NCI-H2029 treated with DMSO at 0.1 percent for 48 hours (cell line): Measurements from ENCODE around the gene SYPL1.
A peak's percentile ranks its signal among the peaks of the same experiment; 100 is the strongest.

ENCODE experiments used
- DNase-seq: peaks from one replicate; lab custom pipeline; 2025; lab: John Stamatoyannopoulos, UW

The SYPL1 gene

DNA sequence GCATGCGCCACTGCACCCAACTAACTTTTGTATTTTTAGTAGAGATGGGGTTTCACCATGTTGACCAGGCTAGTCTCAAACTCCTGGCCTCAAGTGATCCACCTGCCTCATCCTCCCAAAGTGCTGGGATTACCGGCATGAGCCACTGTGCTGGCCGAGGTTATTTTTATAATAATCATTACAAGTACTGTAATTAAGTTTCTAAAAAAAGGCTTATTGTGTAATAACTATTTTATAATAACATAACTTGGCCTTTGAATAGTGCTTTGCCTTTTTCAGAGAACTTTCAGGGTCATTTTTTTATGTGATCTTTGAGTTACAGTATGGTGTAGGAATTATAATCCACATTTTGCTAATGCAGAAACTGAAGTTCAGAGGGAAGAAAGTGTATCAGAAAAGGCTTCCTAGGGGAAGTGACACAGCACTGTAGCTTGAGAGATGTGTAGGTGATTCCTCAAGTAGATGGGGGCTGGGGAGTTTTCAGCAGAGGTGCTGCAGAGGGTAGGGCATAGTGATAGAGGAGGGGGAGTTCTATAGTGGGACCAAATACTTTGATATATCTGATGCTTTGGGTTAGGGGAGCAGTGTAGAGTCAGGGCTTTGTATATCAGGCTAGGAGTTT is 9.2 kb upstream of the SYPL1 start:
- no peak for DNase-seq

DNA sequence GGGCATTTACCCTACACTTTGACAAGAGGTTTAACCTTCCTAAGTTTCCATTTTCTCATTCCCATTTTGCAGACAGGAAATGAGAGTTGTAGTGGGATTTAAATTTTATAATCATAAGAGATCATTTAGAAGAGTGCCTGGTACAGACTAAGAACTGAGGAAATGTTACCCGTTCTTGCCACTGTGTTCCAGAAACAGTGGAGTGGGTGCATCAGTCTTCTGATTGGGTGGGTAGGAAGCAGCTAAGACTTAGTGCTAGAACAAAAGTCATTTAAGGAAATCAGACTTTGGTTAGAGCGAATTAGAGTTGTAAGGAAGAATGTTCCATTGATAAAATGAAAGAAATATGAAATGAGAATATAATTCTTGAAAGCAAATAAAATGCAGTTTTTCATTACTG is 8.4 kb upstream of the SYPL1 start:
- no peak for DNase-seq

DNA sequence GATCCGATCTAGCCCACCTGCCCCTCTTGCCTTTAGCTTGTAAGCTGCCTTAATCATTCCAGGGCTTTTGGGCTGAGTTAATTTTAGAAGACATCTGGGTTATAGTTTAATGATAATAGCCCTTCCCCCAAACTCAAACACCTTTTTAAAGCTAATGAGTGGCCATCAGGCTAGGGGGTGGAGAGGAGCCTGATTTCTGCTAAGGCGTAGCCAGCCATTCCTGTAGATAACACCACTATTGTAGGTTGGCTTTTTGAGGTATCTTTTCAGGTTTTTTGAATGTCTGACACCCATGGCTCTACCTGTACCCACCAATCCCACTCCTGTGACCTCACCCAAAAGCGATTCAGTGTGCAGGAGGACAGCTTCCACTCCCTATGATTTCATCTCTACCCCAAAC is 7.6 kb upstream of the SYPL1 start:
- DNase-seq, result no peak

DNA sequence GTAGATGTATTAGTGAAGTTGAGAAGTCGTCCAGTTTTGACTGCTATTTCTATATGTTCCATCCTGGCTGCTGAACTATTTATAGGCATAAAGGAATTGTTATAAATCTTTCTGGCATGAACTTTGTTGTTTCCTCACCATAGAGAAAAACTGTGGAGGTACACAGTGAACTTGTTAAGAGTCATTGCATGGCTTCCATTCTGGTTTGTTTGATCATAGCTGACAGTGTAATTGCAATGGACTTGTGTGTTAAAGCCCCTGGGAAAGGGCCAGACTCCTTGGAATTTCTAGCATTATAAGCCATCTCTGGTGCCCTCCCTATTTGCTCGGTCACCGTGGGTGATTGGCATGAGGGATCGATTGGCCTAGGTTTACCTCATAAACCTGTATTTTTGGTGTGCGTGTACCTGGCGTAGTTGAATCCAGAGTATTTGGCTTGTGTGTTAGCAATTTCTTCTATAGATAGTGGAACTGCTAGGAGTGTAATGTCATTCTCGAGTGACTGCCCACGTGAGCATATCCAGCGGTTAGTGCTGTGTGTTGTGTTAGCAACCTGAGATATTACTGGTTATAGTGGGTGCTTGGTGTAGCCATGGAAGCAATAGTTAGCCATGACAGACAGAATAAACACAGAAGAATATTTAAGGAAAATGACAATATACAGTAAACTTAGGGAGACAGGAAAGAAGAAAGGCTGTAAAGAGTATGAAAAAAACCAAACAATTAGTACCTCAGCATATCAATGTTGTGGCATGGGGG is 5.9 kb upstream of the SYPL1 start:
- DNase-seq, result no peak

DNA sequence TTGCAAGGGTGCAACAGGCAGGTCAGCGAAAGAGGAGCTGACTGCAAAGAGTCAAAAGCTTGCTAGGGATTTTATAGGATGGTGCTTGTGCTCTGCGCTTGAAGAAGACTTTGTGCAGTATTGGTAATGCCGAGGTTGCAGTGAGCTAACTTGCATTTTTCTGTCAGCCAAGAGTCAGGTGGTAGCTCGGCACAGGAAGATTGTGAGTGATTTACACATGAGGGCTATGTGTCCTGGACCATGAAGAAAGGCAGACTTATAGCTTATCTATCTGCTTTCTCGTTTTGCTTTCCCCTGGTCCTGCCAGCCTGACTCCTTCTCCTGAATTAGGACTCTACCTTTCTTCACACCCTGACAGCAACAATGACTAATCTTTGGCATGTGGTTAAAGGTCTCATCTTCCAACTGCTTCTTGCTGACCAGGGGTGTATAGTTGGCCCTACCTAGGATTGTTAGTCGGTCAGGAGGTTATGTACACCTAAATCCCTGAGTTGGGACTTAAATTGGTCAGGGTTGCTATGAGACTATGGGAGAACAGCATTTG is 4.1 kb upstream of the SYPL1 start:
- DNase-seq, result no peak

DNA sequence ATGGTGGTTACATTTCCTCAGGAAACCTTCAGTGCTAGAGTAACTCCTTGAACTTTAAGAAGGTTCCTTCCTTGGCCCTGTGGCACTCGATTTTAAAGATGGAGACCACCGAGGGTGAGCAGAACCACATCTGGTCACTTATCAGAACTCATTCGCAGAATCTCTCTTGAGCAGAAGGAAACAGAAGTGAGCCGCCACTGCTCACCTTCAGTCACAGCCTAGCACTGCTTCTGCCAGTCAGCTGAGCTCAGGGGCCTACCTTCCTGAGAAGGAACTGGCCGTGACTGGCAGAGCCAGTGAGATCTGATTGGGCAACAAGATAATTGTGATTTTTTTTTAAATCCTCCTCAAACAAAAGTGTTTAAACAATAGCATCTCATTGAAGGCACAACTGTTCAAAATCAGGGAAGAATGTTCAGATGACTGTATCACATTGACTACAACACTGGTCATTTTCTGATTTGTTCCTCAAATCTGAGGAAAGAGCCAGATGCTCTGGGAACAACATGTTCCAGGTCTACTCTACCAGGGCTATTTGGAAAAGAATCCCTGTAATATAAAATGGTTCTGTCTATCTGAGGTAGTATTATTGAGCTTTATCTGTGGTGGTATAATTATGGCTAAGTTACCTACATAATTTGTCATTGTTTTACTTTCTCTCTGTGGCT is 2.7 kb upstream of the SYPL1 start:
- DNase-seq, result no peak

DNA sequence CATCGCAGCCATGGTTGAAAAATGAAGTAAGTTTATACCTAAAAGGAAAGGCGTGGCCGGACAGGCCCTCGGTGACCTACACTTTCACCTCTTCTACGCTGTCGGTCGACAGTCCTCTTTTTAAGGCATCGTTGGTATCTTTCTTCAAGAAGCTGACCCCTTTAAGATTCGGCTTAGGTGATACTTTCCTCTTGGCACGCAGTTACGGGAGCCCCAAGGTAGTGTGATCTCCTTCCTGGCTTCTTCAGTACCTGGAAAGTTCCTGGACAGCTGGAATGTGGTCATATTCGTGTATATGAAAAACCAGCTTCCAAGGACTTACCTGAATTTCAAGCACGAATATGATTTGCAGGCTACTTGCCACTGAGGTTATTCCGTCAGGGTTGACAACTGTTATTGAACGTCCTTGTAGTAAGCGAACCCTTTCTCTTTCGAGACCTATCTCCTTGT is 885 bp upstream of the SYPL1 start:
- DNase-seq, result no peak

DNA sequence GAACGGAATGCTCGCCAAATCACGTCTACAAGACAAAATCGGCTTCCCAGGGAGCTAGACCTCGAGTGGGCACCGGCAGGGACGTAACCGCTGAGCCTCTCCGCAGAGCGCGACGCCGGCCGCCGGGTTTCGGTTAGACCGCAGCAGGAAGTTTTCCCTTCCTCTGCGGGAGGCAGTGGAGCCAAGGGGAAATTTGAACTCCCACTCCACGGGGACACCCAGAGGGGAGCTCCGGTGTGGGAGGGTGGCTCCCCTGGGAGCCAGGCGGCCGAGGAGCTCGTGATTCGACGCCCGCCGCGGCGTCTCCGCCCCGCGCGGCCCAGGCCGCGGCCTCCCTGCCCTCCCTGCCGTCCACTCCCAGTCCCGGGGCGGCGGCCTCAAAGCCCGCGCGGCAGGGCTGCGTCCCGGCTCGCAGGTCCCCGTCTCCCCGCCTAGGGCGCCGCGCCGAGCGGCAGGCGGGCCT is 426 bp downstream of the SYPL1 start:
- DNase-seq, result peak; percentile 15

DNA sequence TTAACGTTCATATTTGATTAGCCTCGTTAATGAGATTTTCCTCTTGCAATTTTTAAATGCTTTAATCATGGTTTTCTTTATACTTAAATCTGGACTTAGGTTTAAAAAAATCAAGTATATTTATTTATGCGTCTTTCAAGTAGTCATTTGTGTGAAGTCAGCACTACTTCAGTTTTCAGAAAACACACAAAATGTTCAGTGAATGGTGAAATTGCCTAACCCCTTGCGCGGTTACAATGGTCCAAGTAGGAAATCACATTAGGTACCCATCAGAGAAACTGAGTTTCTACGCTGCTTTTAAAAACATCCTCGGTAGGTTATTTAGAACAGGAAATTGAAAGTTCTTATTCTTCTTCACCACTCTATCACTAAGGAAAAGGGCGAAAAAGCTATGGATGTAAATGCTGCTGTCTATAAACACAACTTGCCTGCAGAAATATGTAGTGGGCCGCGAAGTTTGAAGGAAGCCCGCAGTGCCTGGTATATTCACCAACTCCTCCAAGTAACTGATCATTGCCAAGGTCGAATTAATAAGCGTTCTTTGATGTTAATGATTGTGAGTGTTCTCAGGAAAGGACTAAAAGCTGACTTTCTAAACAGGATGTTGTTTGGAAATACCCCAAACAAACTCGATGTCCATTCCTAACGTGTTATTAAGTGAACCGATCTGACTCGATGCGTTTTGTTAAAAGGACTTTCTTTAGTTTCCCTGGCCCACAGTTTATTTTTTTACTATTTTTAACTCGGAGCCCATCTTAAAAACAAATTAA is 1.0 kb downstream of the SYPL1 start:
- DNase-seq, result no peak

DNA sequence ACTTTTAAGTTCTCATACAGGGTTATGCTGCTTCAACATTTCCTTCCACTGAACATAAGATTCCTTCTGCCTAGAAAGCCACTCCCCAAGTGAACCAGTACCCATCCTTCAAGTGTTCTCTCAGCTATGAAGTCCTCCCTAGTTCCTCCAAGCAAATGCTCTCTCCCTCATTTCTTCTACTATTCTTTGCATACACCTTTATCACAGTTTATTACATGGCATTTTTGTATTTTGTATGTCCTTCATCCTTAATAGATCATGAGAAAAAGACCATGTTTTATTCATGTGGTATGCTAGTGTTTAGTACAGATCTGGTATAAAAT is 1.9 kb downstream of the SYPL1 start:
- DNase-seq, result no peak

DNA sequence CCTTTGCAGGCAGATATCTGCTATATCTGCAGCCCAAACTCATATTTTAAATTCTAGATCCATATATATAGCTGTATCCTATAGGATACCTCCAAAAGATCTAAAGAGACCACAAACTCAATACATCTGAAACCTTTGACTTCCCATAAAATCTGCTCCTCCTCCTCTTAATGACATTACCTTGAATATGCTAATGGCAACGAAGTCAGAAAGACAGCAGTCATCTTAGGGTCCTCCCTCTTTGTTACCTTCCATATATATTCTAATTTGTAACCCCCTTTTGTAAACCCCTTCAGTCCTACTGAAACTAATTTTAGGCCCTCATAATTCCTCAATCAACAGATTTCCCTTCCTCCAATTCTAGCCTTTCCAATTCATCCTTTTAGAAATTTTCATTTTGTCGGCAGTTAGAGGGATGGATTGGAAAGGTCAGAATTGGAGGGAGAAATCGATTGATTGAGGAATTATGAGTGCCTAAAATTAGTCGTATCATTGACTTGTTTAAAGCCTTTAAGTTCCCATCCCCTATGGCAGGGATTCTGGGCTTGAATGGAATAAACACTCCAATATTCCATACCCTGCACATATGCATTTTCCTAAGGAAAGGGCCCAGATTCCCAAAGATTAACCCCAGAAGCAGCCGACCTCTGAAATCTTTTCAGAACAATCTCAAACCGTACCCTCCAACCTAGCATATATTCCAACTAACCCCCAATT is 2.4 kb downstream of the SYPL1 start:
- DNase-seq, result no peak

DNA sequence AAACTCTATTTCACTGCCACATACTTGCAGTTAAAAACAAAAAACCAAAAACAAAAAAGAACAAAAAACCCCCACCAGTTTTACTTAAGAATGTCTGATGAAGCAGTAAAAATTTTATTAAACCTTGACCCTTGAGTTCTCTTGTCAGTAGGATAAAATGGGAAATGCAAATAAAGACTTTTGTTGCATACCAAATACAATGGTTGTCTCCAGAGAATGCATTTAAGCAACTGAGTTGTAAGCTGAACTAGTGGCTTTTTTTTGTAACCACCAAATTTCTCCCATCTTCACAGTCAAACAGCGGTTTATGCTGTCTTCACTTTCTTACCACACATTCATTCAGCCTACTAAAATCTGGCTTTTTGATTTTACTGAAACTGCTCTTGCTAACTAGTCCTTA is 3.1 kb downstream of the SYPL1 start:
- no peak for DNase-seq

DNA sequence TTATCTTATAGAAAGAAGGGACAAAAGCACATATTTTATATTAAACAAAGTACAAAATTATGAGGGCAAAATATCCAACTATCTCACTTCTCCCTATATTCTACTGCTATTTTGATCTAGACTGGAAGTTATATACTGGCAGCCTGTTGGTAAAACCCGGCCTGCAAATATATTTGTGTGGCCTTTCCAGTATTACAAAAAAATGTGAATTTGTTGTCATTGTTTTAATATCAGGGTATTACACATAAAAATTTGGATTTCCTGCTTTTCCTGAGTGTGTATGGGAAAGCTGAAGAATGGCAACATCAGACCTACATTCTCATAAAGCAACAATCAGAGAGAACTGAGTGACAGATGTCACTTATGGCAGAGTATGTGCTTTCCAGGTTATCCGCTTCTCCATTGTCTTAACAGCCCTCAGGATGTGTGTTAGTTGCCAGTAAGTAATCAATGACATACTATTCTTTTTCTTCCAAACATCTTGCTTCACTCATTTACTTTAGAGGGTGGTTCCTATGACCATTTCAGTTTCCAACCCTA is 7.3 kb downstream of the SYPL1 start:
- no peak for DNase-seq

DNA sequence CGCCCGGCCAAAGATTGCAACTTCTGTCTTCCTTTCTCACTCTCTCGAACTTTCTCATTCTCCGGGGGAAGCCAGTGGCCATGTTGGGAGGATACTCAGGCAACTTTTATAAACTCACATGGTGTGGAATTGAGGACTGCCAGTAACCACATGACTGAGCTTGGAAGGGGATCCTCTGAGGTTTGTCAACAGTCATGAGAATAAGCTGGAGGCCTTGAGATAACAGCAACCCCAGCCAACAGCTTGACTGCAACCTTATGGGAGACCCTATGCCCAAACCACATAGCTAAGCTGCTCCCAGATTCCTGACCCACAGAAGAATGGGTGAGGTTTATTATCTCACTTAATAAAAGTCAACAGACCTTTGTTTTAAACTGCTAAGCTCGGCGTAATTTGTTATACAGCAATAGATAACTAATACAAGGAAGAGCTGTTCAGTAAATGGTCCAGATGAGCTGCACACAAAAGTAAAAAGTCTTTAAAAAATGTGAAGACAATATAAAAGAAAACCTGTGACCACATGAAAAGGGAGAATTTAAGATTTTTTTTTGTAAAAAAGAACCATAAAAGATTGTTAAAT is 9.6 kb downstream of the SYPL1 start:
- DNase-seq, result no peak

DNA sequence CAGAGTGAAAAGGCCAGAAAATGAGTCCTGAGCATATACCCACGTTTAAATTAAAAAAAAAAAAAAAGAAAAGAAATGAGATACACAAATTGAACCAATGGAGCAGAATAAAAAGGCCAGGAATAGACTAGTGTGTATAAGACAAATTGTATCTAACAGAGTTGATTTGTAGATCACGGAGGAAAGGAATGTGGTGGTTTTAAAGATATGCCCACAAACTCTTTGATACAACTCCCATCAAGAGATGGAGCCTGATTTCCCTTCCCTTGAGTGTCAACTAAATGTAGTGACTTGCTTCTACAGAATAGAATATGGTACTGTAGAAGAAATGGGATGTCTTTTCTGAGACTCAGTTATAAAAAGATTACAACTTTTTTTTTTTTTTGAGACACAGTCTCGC is 10.4 kb downstream of the SYPL1 start:
- no peak for DNase-seq

DNA sequence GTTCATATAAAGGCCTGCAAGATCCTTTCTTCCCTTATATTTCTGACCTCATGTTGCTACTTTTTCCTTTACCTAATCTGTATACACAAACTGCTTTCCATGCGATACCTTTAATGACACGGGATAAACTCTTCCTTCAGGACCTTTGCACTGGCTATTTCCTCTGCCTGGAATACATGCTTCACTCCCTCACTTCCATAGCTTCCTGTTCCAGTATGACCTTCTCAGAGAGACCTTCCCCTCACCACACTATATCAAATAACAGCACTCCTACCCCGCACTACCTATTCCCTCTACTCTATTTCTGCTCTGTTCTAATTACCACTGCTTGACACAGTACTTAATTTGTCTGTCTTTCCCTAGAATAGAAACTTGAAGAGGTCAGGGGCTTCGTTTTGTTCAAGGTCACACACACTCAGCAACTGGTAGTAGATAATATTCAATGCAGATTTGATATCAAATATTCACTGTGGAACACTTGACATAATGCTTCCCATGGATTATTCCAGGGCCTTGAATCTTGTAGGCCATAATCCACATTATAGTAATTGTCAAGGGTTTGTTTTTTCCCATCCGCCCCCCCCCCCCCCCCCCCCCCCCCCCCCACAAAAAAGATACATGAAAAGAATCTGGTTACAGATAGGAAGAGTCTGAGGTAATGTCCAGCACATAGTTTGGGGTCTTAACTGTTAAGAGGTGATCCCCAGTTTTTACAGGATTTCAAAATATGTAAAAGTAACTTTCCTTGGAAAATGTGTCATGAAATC is 11.1 kb downstream of the SYPL1 start:
- DNase-seq, result no peak

DNA sequence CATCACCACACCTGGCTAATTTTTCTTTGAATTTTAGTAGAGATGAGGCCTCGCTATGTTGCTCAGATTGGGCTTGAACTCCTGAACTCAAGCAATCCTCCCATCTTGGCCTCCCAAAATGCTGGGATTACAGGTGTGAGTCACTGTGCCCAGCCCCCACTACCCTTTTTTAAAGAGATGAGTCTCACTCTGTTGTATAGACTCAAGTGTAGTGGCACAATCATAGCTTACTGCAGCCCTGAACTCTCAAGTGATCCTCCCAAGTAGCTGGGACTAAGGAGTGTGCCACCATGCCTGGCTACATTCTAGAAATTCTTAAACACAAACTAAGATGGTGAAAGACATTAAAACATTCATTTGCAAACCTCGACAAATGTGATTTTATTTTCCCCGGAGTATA is 12.6 kb downstream of the SYPL1 start:
- DNase-seq, result no peak

DNA sequence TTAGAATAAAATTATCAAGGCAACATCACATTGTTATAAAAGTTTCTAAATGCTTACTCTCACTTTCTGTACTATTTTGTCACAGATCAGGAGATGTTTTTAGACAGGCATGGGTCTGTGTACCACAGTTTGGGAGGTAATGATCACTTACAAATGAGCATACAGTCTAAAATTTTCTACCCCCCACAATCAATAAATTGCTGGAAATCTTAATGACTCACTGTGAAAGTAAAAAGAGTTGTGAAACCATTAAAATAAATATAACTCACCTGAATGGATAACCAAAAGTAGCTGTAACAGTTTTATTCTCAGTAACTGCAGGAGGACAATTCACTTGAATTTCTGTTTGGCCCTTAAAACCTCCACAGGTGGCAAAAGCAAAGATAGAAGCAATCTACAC is 13.2 kb downstream of the SYPL1 start:
- no peak for DNase-seq

DNA sequence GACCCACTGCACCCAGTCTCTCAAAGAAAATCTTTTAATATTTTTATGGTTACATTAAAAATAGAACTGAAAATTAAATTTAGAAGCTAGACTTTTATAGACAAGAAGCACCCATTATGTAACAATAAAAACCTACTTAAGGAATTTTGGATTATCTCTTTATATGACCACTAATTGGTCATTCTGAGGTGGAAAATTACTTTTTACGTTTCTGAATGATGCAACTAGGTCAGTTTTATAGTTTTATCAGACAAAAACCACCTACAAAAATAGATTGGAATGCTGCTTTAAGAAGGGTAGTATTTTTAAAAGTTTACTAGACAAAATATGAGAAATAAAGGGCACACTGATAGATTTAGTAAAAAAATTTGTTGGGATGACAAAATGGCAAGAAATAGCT is 16.5 kb downstream of the SYPL1 start:
- DNase-seq, result no peak

DNA sequence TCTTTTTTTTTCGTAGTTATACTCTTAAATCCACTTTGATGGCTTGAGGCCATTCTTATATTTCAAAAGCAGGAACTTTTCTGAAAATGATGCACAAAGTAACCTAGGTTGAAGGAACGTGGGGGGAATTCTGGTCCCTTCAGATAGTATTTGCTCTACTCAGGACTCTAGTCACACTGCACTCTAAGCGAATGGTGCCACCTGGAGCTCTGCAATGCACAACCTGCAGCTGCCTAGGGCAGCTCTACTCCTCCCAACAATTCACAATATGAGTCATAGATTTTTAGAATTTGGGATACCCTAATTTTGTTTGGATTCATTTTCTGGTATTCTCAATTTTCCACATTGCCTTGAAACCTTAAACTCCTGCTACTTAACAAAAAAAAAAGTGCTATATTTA is 17.3 kb downstream of the SYPL1 start:
- DNase-seq, result no peak
